Superior temporal gyrus (tissue), 1 donor: ENCODE data around the gene PSMD13.
"Not testable (repeated sequence)": the region's sequence is repeated elsewhere in the genome, so short reads cannot be mapped to it uniquely, and the experiment has no call there.

Source experiments
- DNase-seq: peaks from one replicate; pipeline ENCODE4 v3.0.0-alpha.2; 2016; ENCODE audit errors: extremely low spot score

Gene PSMD13

GRCh38 chr11:236774-237767 is at the start of gene PSMD13:
TSS of gene PSMD13 (plus strand) at chr11:236976. CDS start at chr11:237050, 74 bp downstream.
- DNase-seq, result peak; percentile 86

- DNase-seq, result not testable (repeated sequence)
Measured at GRCh38 chr11:189200-189783, 47.5 kb upstream of the PSMD13 start.

GRCh38 chr11:189843-190311 is 46.9 kb upstream of the PSMD13 start:
- DNase-seq, result not testable (repeated sequence)

GRCh38 chr11:190546-190945 is 46.2 kb upstream of the PSMD13 start:
- DNase-seq, result not testable (repeated sequence)

GRCh38 chr11:191490-192478 is 45.0 kb upstream of the PSMD13 start:
- not testable (repeated sequence) for DNase-seq

GRCh38 chr11:192674-193128 is 44.1 kb upstream of the PSMD13 start, which contains the start of gene SCGB1C1:
TSS of gene SCGB1C1 (plus strand) at chr11:193078. CDS start at chr11:193100, 22 bp downstream.
- DNase-seq, result not testable (repeated sequence)

GRCh38 chr11:193481-193880 is 43.3 kb upstream of the PSMD13 start:
- DNase-seq, result not testable (repeated sequence)

- DNase-seq, result no peak
Measured at GRCh38 chr11:196786-197731, 39.7 kb upstream of the PSMD13 start.

- no peak for DNase-seq
Measured at GRCh38 chr11:197741-198235, 39.0 kb upstream of the PSMD13 start.

- no peak for DNase-seq
Measured at GRCh38 chr11:198236-198806, 38.5 kb upstream of the PSMD13 start.

GRCh38 chr11:199004-199581 is 37.7 kb upstream of the PSMD13 start:
- DNase-seq, result no peak

- no peak for DNase-seq
Measured at GRCh38 chr11:199782-200181, 37.0 kb upstream of the PSMD13 start.

GRCh38 chr11:200224-201003 is 36.4 kb upstream of the PSMD13 start:
- no peak for DNase-seq

GRCh38 chr11:201966-202365 is 34.8 kb upstream of the PSMD13 start:
- no peak for DNase-seq

GRCh38 chr11:202490-202889 is 34.3 kb upstream of the PSMD13 start:
- no peak for DNase-seq

- no peak for DNase-seq
Measured at GRCh38 chr11:203056-203944, 33.5 kb upstream of the PSMD13 start.

- no peak for DNase-seq
Measured at GRCh38 chr11:203945-204586, 32.7 kb upstream of the PSMD13 start.
